H9 (cell line): ENCODE data around the gene C1orf122. TPM values are rescaled to one million over a fixed set of nuclear protein-coding genes. Genes with fewer than 3 reads are reported as not detected.

Experiments used
- DNase-seq: peaks from one replicate; pipeline ENCODE4 v3.0.0-alpha.2; 2017
- H2AFZ ChIP-seq: one replicate; pipeline ENCODE4 v1.6.1; 2013; ENCODE audit warnings: mild to moderate bottlenecking, low read length, control low read depth, moderate library complexity
- H2AK5ac ChIP-seq: 2 replicates; pipeline ENCODE4 v1.6.1; 2013; ENCODE audit warnings: low read length, control low read depth, mixed read lengths; ENCODE audit not compliant: insufficient read length
- H2BK120ac ChIP-seq: one replicate; pipeline ENCODE4 v1.6.1; 2013; ENCODE audit warnings: low read depth, mild to moderate bottlenecking, low read length, control low read depth, inconsistent platforms; ENCODE audit not compliant: poor library complexity, severe bottlenecking
- H2BK12ac ChIP-seq: 2 replicates; pipeline ENCODE4 v1.6.1; 2013; ENCODE audit warnings: low read length, control low read depth, mixed read lengths, low read depth; ENCODE audit not compliant: insufficient read length
- H2BK15ac ChIP-seq: 2 replicates; pipeline ENCODE4 v1.6.1; 2013; ENCODE audit warnings: low read depth, low read length, control low read depth
- H2BK20ac ChIP-seq: one replicate; pipeline ENCODE4 v1.6.1; 2013; ENCODE audit warnings: low read depth, mild to moderate bottlenecking, low read length, control low read depth, inconsistent platforms; ENCODE audit not compliant: poor library complexity, severe bottlenecking
- H2BK5ac ChIP-seq: 2 replicates; pipeline ENCODE4 v1.6.1; 2013; ENCODE audit warnings: low read length, control low read depth, mixed read lengths; ENCODE audit not compliant: insufficient read length
- H3K14ac ChIP-seq: 2 replicates; pipeline ENCODE4 v1.6.1; 2013; ENCODE audit warnings: low read length, control low read depth; ENCODE audit not compliant: insufficient read depth
- H3K18ac ChIP-seq: 2 replicates; pipeline ENCODE4 v1.6.1; 2013; ENCODE audit warnings: low read depth, mild to moderate bottlenecking, mixed read lengths, low read length, control low read depth; ENCODE audit not compliant: insufficient read length
- H3K23ac ChIP-seq: 2 replicates; pipeline ENCODE4 v1.6.1; 2013; ENCODE audit warnings: low read length, control low read depth, mixed read lengths, low read depth; ENCODE audit not compliant: insufficient read length
- H3K23me2 ChIP-seq: 2 replicates; pipeline ENCODE4 v1.6.1; 2013; ENCODE audit warnings: low read depth, mild to moderate bottlenecking, mixed read lengths, low read length, control low read depth; ENCODE audit not compliant: insufficient read length, poor library complexity, severe bottlenecking
- H3K27ac ChIP-seq: 2 replicates; pipeline ENCODE4 v1.5.1; 2013; ENCODE audit warnings: low read length, control low read depth, mixed read lengths, low read depth; ENCODE audit not compliant: insufficient read length
- H3K27me3 ChIP-seq: 2 replicates; pipeline ENCODE4 v1.6.1; 2013; ENCODE audit warnings: low read length, control low read depth, inconsistent platforms; ENCODE audit not compliant: insufficient read depth
- H3K4ac ChIP-seq: 2 replicates; pipeline ENCODE4 v1.6.1; 2013; ENCODE audit warnings: low read depth, mild to moderate bottlenecking, control low read depth, inconsistent platforms, low read length, moderate library complexity
- H3K4me1 ChIP-seq: 2 replicates; pipeline ENCODE4 v1.6.1; 2013; ENCODE audit warnings: low read length, control low read depth, inconsistent platforms; ENCODE audit not compliant: insufficient read depth
- H3K4me2 ChIP-seq: 2 replicates; pipeline ENCODE4 v1.6.1; 2013; ENCODE audit warnings: low read length, control low read depth, mixed read lengths; ENCODE audit not compliant: insufficient read length, insufficient read depth
- H3K56ac ChIP-seq: 2 replicates; pipeline ENCODE4 v1.6.1; 2013; ENCODE audit warnings: low read depth, mild to moderate bottlenecking, mixed read lengths, low read length, control low read depth; ENCODE audit not compliant: insufficient read length
- H3K79me1 ChIP-seq: 2 replicates; pipeline ENCODE4 v1.6.1; 2013; ENCODE audit warnings: low read depth, mild to moderate bottlenecking, moderate library complexity, low read length, control low read depth, inconsistent platforms; ENCODE audit not compliant: insufficient read depth, poor library complexity, severe bottlenecking
- H3K79me2 ChIP-seq: 2 replicates; pipeline ENCODE4 v1.6.1; 2013; ENCODE audit warnings: low read length, control low read depth, inconsistent platforms; ENCODE audit not compliant: insufficient read depth
- H3K9ac ChIP-seq: 2 replicates; pipeline ENCODE4 v1.6.1; 2013; ENCODE audit warnings: low read length, control low read depth, mixed read lengths; ENCODE audit not compliant: insufficient read length; ENCODE audit errors: extremely low read depth
- H3K9me3 ChIP-seq: one replicate; pipeline ENCODE4 v1.6.1; 2013; ENCODE audit warnings: low read depth, low read length, inconsistent platforms; ENCODE audit not compliant: control insufficient read depth
- H3T11ph ChIP-seq: one replicate; pipeline ENCODE4 v1.6.1; 2013; ENCODE audit warnings: mild to moderate bottlenecking, low read length, control low read depth, inconsistent platforms
- H4K20me1 ChIP-seq: one replicate; pipeline ENCODE4 v1.6.1; 2013; ENCODE audit not compliant: control insufficient read depth, insufficient read length, insufficient read depth
- H4K5ac ChIP-seq: 2 replicates; pipeline ENCODE4 v1.6.1; 2013; ENCODE audit warnings: low read depth, mild to moderate bottlenecking, mixed read lengths, low read length, control low read depth; ENCODE audit not compliant: insufficient read length
- H4K8ac ChIP-seq: replicated peaks from 2 replicates; pipeline ENCODE4 v1.6.1; 2013; ENCODE audit warnings: low read length, control low read depth, mixed read lengths, low read depth; ENCODE audit not compliant: insufficient read length
- H4K91ac ChIP-seq: 2 replicates; pipeline ENCODE4 v1.6.1; 2013; ENCODE audit warnings: low read depth, mild to moderate bottlenecking, moderate library complexity, mixed read lengths, low read length, control low read depth; ENCODE audit not compliant: insufficient read length
- H3K27ac Mint-ChIP-seq, 3 experiments: 2 replicates in 2 of 3; 3 replicates in 1 of 3; pipeline ENCODE4 v1.8.0; 2020 to 2021; ENCODE audit warnings: mixed read lengths in 3 of 3, mild to moderate bottlenecking in 1 of 3, moderate library complexity in 1 of 3
- H3K27me3 Mint-ChIP-seq: 2 replicates; pipeline ENCODE4 v1.8.0; 2021; ENCODE audit warnings: low read depth, mild to moderate bottlenecking, moderate library complexity, mixed read lengths
- H3K36me3 Mint-ChIP-seq, 3 experiments: 2 replicates in 2 of 3; 3 replicates in 1 of 3; pipeline ENCODE4 v1.8.0; 2020 to 2021; ENCODE audit warnings: low read depth in 3 of 3, mixed read lengths in 3 of 3; ENCODE audit not compliant: insufficient read depth in 1 of 3
- H3K4me1 Mint-ChIP-seq, 2 experiments: 2 replicates each; pipeline ENCODE4 v1.8.0; 2020; ENCODE audit warnings: mixed read lengths in 2 of 2
- H3K4me3 Mint-ChIP-seq, 2 experiments: 2 replicates in 1 of 2; 3 replicates in 1 of 2; pipeline ENCODE4 v1.8.0; 2020 to 2021; ENCODE audit warnings: mild to moderate bottlenecking in 2 of 2, mixed read lengths in 2 of 2, moderate library complexity in 1 of 2
- H3K9me3 Mint-ChIP-seq, 2 experiments: 2 replicates in 1 of 2; 3 replicates in 1 of 2; pipeline ENCODE4 v1.8.0; 2020; ENCODE audit warnings: mild to moderate bottlenecking in 2 of 2, mixed read lengths in 2 of 2, moderate library complexity in 1 of 2
- WGBS: extraction: QIAGEN DNeasy Blood & Tissue Kit; methylation state at CpG from one replicate; pipeline ENCODE4 v1.1.7; 2013; ENCODE audit warnings: missing lambda C conversion rate, low lambda C conversion rate, mixed read lengths; ENCODE audit not compliant: insufficient read length; ENCODE audit errors: extremely low coverage; 5-methylcytosine and 5-hydroxymethylcytosine counted together
- total RNA-seq: library from RNA; stranded (reverse); gene quantifications from 2 replicates; pipeline ENCODE4 v1.2.1, GENCODE V29; 2021
- TF ChIP-seq, protein P1 (sequence below): fragments of 200-600 bp; sonication (generic); conservative IDR thresholded peaks from 3 replicates; pipeline ENCODE4 v1.8.0; 2021; ENCODE audit warnings: antibody characterized with exemption, mild to moderate bottlenecking

C1orf122 gene
- total RNA-seq, 1 experiment from 2014 or later: 59.3 TPM

DNA sequence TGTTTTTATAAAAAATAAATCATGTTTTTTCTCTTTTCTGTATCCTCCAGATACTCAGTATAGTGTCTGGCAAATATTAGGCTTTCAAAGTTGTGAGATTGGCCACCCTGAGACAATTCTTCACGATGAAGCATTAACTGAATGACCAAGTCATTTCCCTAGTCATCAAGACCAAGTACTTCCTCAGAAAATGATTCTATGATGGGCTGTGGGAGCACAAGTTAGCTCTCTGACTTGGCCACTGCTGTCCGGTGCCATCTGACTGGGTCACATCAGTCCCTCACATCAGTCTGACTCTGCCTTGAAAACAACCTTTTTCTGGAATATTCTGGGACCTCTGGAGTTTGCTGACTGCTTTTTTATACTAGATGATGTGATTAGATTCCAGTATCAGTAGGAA is 13.9 kb downstream of the C1orf122 start:
- Mint-ChIP-seq H3K36me3 (peaks cover 16 to 59% (median 33%) of the 10 kb centered on the region in 3 experiments; a peak in 6 of 7 replicates), H3K4me1 (peaks cover 0 to 6% of the 10 kb centered on the region in 2 experiments; a peak in 2 of 4 replicates), H3K9me3 (no peaks in the 10 kb centered on the region), H3K27me3 (no peaks in the 10 kb centered on the region), H3K27ac (no peak overlapping the region), H3K4me3 (no peak overlapping the region)
- Histone ChIP-seq H2BK20ac (no peak overlapping the region), H3K18ac (no peak overlapping the region), H2BK120ac (no peak overlapping the region), H3K23ac (no peak overlapping the region), H3K79me2 (no peaks in the 10 kb centered on the region), H3K27ac (no peak overlapping the region), H3K23me2 (no peaks in the 10 kb centered on the region), H2BK12ac (no peak overlapping the region), H3K14ac (no peak overlapping the region), H3K79me1 (no peaks in the 10 kb centered on the region), H3K4me2 (no peak overlapping the region), H2AFZ (no peak overlapping the region), H4K91ac (no peak overlapping the region), H3K27me3 (no peaks in the 10 kb centered on the region), H2AK5ac (no peak overlapping the region), H2BK15ac (no peak overlapping the region), H3K4ac (no peak overlapping the region), H3K9ac (no peak overlapping the region), H3K9me3 (no peaks in the 10 kb centered on the region), H4K5ac (no peak overlapping the region), H4K8ac (no peak overlapping the region), H3K56ac (no peak overlapping the region), H3K4me1 (no peaks in the 10 kb centered on the region), H2BK5ac (no peak overlapping the region), H3T11ph (no peak overlapping the region), H4K20me1 (no peaks in the 10 kb centered on the region)
- no CpG with 5 or more reads among the region's 2 CpGs for WGBS
- TF ChIP-seq, protein P1, sequence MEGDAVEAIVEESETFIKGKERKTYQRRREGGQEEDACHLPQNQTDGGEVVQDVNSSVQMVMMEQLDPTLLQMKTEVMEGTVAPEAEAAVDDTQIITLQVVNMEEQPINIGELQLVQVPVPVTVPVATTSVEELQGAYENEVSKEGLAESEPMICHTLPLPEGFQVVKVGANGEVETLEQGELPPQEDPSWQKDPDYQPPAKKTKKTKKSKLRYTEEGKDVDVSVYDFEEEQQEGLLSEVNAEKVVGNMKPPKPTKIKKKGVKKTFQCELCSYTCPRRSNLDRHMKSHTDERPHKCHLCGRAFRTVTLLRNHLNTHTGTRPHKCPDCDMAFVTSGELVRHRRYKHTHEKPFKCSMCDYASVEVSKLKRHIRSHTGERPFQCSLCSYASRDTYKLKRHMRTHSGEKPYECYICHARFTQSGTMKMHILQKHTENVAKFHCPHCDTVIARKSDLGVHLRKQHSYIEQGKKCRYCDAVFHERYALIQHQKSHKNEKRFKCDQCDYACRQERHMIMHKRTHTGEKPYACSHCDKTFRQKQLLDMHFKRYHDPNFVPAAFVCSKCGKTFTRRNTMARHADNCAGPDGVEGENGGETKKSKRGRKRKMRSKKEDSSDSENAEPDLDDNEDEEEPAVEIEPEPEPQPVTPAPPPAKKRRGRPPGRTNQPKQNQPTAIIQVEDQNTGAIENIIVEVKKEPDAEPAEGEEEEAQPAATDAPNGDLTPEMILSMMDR: no peak
- no peak for DNase-seq
